HUES6 (cell line): Measurements from ENCODE around the gene UGT1A10.
"Not testable (repeated sequence)": the region's sequence is repeated elsewhere in the genome, so short reads cannot be mapped to it uniquely, and the experiment has no call there.

Source experiments
- H3K27ac ChIP-seq: 2 replicates; pipeline ENCODE4 v1.7.0; 2013; ENCODE audit warnings: low read depth, mild to moderate bottlenecking, low read length, inconsistent platforms
- H3K27me3 ChIP-seq: 2 replicates; pipeline ENCODE4 v1.6.1; 2013; ENCODE audit warnings: low read length; ENCODE audit not compliant: control insufficient read depth, insufficient read depth
- H3K36me3 ChIP-seq: 2 replicates; pipeline ENCODE4 v1.6.1; 2013; ENCODE audit warnings: low read length; ENCODE audit not compliant: control insufficient read depth, insufficient read depth
- H3K4me1 ChIP-seq: 2 replicates; pipeline ENCODE4 v1.6.1; 2013; ENCODE audit warnings: low read length; ENCODE audit not compliant: control insufficient read depth, insufficient read depth
- H3K4me3 ChIP-seq: 2 replicates; pipeline ENCODE4 v1.5.1; 2013; ENCODE audit warnings: low read depth, low read length
- H3K9ac ChIP-seq: one replicate; pipeline ENCODE4 v1.6.1; 2013; ENCODE audit warnings: mild to moderate bottlenecking, low read length
- H3K9me3 ChIP-seq: 2 replicates; pipeline ENCODE4 v1.6.1; 2013; ENCODE audit warnings: low read depth, low read length; ENCODE audit not compliant: control insufficient read depth, insufficient read depth

The UGT1A10 gene

DNA sequence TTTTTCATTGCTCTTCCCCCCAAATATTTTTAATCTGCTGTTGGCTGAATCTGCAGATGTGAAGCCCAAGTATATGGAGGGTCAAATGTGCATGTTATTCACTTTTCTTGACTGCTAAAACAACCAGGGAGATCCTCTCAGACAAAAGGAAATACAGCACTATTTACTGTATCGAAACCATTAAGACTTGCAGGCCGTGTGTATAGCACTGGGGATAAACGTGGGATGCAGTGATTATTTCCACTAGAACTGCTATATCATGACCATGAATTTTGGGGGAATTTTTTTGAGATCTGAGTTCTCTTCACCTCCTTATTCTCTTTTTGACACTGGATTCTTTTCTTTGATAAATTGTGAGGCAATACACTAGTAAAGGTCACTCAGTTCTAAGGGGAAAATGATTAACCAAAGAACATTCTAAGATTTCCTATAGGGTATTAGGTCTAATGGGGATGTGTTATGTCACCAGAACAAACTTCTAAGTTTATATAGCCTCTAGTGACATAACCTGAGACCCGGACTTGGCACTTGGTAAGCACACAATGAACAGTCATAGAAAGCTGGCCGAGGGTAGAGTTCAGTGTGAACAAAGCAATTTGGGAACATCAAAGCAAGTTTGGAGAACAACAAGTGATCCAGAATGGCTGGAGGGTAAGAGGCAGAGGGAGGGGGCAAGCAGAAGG is 109.0 kb downstream of the UGT1A10 start:
- Histone ChIP-seq H3K9ac (no peak overlapping the region), H3K27ac (no peak overlapping the region), H3K9me3 (peaks cover 10% of the 10 kb centered on the region; the same call in 1 of the 2 replicates), H3K36me3 (no peaks in the 10 kb centered on the region), H3K4me1 (no peaks in the 10 kb centered on the region), H3K4me3 (no peak overlapping the region), H3K27me3 (no peaks in the 10 kb centered on the region)

DNA sequence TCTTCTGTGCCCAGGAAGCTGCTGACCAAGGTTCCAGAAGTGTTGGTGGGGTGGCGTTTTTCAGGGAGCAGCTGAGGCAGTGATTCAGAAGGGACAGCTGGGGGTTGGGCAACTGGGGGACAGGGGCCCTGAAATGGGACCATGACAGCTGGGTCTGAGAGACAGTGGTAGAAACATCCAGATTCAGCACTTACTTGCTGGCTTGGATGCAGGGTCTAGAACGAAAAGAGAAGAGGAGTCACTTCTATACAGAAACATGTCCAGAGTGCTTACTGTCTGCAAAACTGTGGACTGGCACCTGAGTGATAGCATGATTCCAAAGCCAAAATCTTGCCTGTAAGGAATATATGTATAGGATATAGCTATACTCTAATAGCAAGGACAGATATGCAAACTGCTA is 109.6 kb downstream of the UGT1A10 start:
- H3K27ac ChIP-seq, H3K27me3 ChIP-seq, H3K36me3 ChIP-seq: not testable (repeated sequence)

DNA sequence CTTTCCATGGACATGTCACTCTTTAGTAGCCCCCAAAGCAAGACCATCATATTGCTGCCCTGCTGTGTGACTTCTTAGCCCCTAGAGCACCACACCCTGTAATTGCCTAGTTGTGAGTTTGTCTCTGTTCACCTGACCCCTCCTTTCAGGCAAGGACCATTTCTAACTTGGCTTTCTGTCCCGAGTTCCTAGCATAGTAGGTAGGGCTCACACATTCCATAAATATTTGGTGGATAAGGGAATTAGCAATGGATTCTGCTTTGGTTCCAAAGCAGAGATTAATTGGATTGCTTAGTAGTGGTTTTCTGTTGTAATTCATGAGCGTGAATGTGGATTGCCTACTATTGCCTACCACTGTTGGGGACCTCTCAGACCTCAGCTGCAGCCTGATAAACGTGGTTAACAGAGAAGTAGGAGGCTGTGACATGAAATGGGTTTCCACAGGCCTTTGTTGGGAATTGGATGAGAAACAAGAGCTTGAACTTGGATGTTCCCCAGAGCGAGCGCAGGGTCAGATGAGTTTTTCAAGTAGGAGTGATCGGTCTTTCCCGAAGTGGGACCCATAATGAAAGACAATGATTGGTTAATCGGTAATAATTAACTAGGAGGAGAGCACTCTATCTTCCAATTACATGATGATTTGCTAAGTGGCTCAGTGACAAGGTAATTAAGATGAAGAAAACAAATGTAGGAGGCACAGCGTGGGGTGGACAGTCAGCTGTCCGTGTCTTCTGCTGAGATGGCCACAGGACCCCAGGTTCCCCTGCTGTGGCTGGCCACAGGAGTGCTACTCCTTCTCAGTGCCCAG is 110.4 kb downstream of the UGT1A10 start:
- no peak overlapping the region for H3K27ac ChIP-seq
- no peaks in the 10 kb centered on the region for H3K4me1 ChIP-seq
- H3K27me3 ChIP-seq, result no peaks in the 10 kb centered on the region
- H3K4me3 ChIP-seq, result no peak overlapping the region
- no peaks in the 10 kb centered on the region for H3K36me3 ChIP-seq
- no peak overlapping the region for H3K9ac ChIP-seq
- peaks cover 23% of the 10 kb centered on the region for H3K9me3 ChIP-seq

More for the DNA sequence above, 109.6 kb downstream of the UGT1A10 start:
- not testable (repeated sequence) for H3K4me3 ChIP-seq, H3K9ac ChIP-seq, H3K4me1 ChIP-seq
- peaks cover 15% of the 10 kb centered on the region for H3K9me3 ChIP-seq

DNA sequence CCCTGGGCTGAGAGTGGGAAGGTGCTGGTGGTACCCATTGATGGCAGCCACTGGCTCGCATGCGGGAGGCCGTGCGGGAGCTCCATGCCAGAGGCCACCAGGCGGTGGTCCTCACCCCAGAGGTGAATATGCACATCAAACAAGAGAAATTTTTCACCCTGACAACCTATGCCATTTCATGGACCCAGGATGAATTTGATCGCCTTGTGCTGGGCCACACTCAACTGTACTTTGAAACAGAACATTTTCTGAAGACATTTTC is 111.0 kb downstream of the UGT1A10 start:
- H3K9ac ChIP-seq, result no peak overlapping the region
- no peak overlapping the region for H3K4me3 ChIP-seq
- no peaks in the 10 kb centered on the region for H3K27me3 ChIP-seq
- H3K27ac ChIP-seq, result no peak overlapping the region
- H3K36me3 ChIP-seq, result no peaks in the 10 kb centered on the region
- H3K4me1 ChIP-seq, result no peaks in the 10 kb centered on the region
- H3K9me3 ChIP-seq, result peaks cover 28% of the 10 kb centered on the region

DNA sequence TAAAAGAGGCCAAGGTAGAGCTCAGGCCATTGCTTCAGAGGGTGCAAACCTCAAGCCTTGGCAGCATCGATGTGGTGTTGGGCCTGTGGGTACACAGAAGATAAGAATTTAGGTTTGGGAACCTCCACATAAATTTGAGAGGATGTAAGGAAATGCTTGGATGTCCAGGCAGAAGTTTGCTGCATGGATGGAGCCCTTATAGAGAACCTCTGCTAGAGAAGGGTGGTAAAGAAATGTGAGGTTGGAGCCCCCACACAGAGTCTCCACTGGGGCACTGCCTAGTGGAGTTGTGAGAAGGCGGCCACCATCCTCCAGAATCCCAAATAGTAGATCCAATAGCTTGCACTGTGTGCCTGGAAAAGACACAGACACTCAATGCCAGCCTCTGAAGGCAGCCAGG is 114.4 kb downstream of the UGT1A10 start:
- H3K4me1 ChIP-seq, H3K4me3 ChIP-seq, H3K9ac ChIP-seq, H3K36me3 ChIP-seq, H3K27ac ChIP-seq, H3K27me3 ChIP-seq: not testable (repeated sequence)
- peaks cover 30% of the 10 kb centered on the region for H3K9me3 ChIP-seq

DNA sequence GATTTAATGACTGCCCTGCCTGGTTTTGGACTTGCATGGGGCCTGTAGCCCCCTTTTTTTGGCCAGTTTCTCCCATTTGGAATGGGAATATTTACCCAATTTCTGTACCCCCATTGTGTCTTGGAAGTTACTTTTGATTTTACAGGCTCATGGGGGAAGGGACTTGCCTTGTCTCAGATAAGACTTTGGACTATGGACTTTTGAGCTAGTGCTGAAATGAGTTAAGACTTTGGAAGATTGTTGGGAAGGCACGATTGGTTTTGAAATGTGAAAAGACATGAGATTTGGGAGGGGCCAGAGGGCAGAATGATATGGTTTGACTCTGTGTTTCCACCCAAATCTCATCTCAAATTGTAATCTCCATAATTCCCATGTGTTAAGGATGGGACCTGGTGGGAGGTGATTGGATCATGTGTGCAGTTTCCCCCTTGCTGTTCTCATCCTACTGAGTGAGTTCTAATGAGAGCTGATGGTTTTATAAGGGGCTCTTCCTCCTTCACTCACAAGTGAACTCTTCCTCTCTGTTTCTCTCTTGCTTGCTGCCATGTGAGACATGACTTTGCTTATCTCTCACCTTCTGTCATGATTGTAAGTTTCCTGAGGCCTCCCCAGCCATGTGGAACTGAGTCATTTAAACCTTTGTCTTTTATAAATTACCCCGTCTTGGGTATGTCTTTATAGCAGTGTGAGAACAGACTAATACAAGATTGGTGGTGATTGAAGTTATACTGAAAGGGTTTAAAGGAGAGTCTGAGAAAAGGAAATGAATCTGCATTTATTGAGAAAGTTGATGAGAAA is 115.2 kb downstream of the UGT1A10 start:
- H3K4me1 ChIP-seq, H3K9ac ChIP-seq, H3K4me3 ChIP-seq, H3K27me3 ChIP-seq, H3K27ac ChIP-seq, H3K36me3 ChIP-seq: not testable (repeated sequence)
- peaks cover 30% of the 10 kb centered on the region for H3K9me3 ChIP-seq

DNA sequence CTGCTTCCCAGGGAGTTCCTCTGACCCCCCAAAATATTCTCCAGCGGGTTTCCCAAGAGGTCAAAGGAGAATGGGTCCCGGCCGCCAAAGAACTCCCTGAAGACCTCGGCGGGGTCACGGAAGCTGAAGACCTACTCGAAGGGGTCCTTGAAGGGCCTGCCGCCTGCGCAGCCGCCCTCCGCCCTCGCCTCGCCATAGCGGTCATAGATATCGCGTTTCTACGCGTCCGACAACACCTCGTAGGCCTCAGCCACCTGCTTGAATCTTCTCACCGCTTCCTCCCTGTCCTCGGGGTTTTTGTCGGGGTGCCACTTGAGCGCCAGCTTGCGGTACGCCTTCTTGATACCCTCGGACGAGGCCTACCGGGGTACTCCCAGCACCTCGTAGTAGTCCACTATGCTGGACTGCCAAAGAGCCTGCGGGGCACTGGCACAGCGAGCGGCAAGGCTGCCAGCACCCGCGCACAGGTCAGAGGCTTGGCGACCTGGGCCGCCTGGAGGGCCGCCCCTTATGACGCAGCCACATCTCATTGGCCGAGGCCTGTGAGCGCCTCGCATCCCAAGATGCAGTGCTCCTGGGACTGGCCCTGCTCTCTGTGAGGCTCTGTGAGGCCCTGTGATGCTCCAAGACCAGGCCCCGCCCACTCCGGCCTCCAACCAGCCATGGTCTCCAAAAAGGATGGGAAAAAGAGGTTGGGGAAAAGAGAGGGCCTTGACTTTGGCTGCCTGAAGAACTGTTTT is 118.8 kb downstream of the UGT1A10 start:
- Histone ChIP-seq H3K36me3 (no peaks in the 10 kb centered on the region), H3K9ac (no peak overlapping the region), H3K27ac (no peak overlapping the region), H3K4me3 (no peak overlapping the region), H3K4me1 (no peaks in the 10 kb centered on the region), H3K9me3 (peaks cover 24% of the 10 kb centered on the region), H3K27me3 (no peaks in the 10 kb centered on the region)

DNA sequence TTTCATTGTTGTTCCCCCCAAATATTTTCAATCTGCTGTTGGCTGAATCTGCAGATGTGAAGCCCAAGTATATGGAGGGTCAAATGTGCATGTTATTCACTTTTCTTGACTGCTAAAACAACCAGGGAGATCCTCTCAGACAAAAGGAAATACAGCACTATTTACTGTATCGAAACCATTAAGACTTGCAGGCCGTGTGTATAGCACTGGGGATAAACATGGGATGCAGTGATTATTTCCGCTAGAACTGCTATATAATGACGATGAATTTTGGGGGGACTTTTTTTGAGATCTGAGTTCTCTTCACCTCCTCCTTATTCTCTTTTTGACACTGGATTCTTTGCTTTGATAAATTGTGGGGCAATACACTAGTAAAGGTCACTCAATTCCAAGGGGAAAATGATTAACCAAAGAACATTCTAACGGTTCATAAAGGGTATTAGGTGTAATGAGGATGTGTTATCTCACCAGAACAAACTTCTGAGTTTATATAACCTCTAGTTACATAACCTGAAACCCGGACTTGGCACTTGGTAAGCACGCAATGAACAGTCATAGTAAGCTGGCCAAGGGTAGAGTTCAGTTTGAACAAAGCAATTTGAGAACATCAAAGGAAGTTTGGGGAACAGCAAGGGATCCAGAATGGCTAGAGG is 120.3 kb downstream of the UGT1A10 start:
- Histone ChIP-seq H3K4me3 (no peak overlapping the region), H3K4me1 (no peaks in the 10 kb centered on the region), H3K9me3 (peaks cover 12% of the 10 kb centered on the region), H3K27me3 (no peaks in the 10 kb centered on the region), H3K9ac (no peak overlapping the region), H3K36me3 (no peaks in the 10 kb centered on the region), H3K27ac (no peak overlapping the region)

DNA sequence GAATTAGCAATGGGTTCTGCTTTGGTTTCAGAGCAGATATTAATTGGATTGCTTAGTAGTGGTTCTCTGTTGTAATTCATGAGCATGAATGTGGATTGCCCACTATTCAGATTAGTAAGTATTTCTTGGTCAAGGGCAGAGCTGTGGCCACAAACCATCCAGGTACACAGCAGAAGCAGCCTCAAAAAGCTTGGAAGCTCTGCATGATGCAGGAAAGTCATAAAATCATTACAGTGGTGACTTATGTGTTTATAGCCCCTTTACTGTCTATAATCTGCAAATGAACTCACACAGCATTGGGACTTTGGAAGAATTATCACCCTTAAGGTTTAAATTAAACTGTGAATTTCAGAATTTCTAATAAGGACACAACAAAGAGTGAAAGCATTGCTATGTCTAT is 121.9 kb downstream of the UGT1A10 start:
- Histone ChIP-seq H3K27ac (no peak overlapping the region), H3K9ac (no peak overlapping the region)

DNA sequence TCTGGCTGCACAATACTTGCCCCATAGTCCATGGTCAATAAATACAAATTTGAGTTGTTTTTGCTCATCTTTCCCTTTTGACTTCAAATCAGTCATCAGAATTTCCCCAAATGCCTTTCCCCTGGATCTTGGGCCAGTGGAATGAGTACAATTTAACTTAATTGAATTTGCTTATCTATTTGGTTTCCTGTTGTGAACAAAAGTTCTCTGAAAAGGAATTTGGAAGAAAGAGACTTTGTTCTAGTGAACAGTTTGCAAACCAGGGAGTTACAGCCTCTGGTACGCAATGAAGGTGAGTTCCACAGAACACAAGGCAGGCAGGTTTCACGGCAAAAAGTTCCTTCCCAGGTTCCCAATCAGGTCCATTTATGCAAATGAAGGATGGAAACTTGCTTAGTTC is 122.6 kb downstream of the UGT1A10 start:
- H3K27me3 ChIP-seq, result no peaks in the 10 kb centered on the region
- peaks cover 4% of the 10 kb centered on the region; the same call in 1 of the 2 replicates for H3K9me3 ChIP-seq
- H3K4me3 ChIP-seq, result no peak overlapping the region
- no peak overlapping the region for H3K27ac ChIP-seq
- H3K9ac ChIP-seq, result no peak overlapping the region
- H3K4me1 ChIP-seq, result no peaks in the 10 kb centered on the region
- H3K36me3 ChIP-seq, result no peaks in the 10 kb centered on the region

More for the DNA sequence above, 121.9 kb downstream of the UGT1A10 start:
- H3K36me3 ChIP-seq, result no peaks in the 10 kb centered on the region
- H3K4me3 ChIP-seq, result no peak overlapping the region
- no peaks in the 10 kb centered on the region for H3K27me3 ChIP-seq
- peaks cover 6% of the 10 kb centered on the region; the same call in 1 of the 2 replicates for H3K9me3 ChIP-seq
- no peaks in the 10 kb centered on the region for H3K4me1 ChIP-seq
